Liver (tissue), 9 donors: ENCODE results near the gene MSH4. TPM values are rescaled to one million over a fixed set of nuclear protein-coding genes. Genes with fewer than 3 reads are reported as not detected.

Experiments used
- DNase-seq: peaks from one replicate; pipeline ENCODE4 v3.0.0-alpha.2; 2017; ENCODE audit warnings: low spot score
- H3K27ac ChIP-seq, 2 donors: one replicate each; pipeline ENCODE4 v1.7.0; 2013; ENCODE audit warnings: inconsistent platforms in 2 of 2, low read length in 2 of 2, control low read depth in 1 of 2, low read depth in 1 of 2, mild to moderate bottlenecking in 1 of 2
- H3K27me3 ChIP-seq, 4 donors: one replicate each; pipeline versions ENCODE4 v1.6.1 to v1.7.0; 2013; ENCODE audit warnings: low read length in 3 of 4, inconsistent platforms in 1 of 4, mild to moderate bottlenecking in 1 of 4, moderate library complexity in 1 of 4; ENCODE audit not compliant: control insufficient read depth in 4 of 4, insufficient read depth in 4 of 4
- H3K36me3 ChIP-seq, 4 donors: one replicate each; pipeline versions ENCODE4 v1.6.1 to v1.7.0; 2013; ENCODE audit warnings: low read length in 3 of 4, mild to moderate bottlenecking in 3 of 4, low read depth in 1 of 4, moderate library complexity in 1 of 4; ENCODE audit not compliant: control insufficient read depth in 4 of 4, insufficient read depth in 3 of 4
- H3K4me1 ChIP-seq, 4 donors: one replicate each; pipeline versions ENCODE4 v1.6.1 to v1.7.0; 2013; ENCODE audit warnings: low read length in 3 of 4, mild to moderate bottlenecking in 3 of 4, moderate library complexity in 1 of 4; ENCODE audit not compliant: control insufficient read depth in 4 of 4, insufficient read depth in 4 of 4
- H3K4me3 ChIP-seq, 3 donors: one replicate each; pipeline versions ENCODE4 v1.6.1 to v1.7.0; 2013; ENCODE audit warnings: low read length in 3 of 3, control low read depth in 1 of 3, low read depth in 1 of 3, mild to moderate bottlenecking in 1 of 3
- H3K9ac ChIP-seq, 2 donors: one replicate each; pipeline ENCODE4 v1.7.0; 2013; ENCODE audit warnings: low read length in 2 of 2, mild to moderate bottlenecking in 2 of 2, moderate library complexity in 2 of 2, control low read depth in 1 of 2, low read depth in 1 of 2
- H3K9me3 ChIP-seq, 4 donors: one replicate each; pipeline versions ENCODE4 v1.6.1 to v1.7.0; 2013; ENCODE audit warnings: low read length in 3 of 4; ENCODE audit not compliant: control insufficient read depth in 4 of 4
- EGR1 ChIP-seq, 2 donors: IDR thresholded peaks; 2 replicates each; pipeline ENCODE4 v1.6.1; 2016 to 2018; ENCODE audit warnings: antibody characterized with exemption in 2 of 2, low read depth in 2 of 2
- FOXA1 ChIP-seq: IDR thresholded peaks from 2 replicates; pipeline ENCODE4 v1.6.1; 2016; ENCODE audit warnings: antibody characterized with exemption
- FOXA2 ChIP-seq: IDR thresholded peaks from 2 replicates; pipeline ENCODE4 v1.6.1; 2016; ENCODE audit warnings: antibody characterized with exemption
- GABPA ChIP-seq, 2 donors: IDR thresholded peaks in 1 of 2; conservative IDR thresholded peaks in 1 of 2; 2 replicates each; pipeline ENCODE4 v1.6.1; 2016; ENCODE audit warnings: antibody characterized with exemption in 2 of 2, mild to moderate bottlenecking in 1 of 2, moderate library complexity in 1 of 2
- HNF4G ChIP-seq: IDR thresholded peaks from 2 replicates; pipeline ENCODE4 v1.6.1; 2016; ENCODE audit warnings: antibody characterized with exemption
- JUND ChIP-seq, 2 donors: IDR thresholded peaks; 2 replicates each; pipeline ENCODE4 v1.6.1; 2016; ENCODE audit warnings: antibody characterized with exemption in 2 of 2
- MAX ChIP-seq: IDR thresholded peaks from 2 replicates; pipeline ENCODE4 v1.6.1; 2016; ENCODE audit warnings: antibody characterized with exemption
- NR2F2 ChIP-seq: IDR thresholded peaks from 2 replicates; pipeline ENCODE4 v1.6.1; 2016; ENCODE audit warnings: antibody characterized with exemption
- RAD21 ChIP-seq, 2 donors: IDR thresholded peaks; 2 replicates each; pipeline ENCODE4 v1.6.1; 2016; ENCODE audit warnings: antibody characterized with exemption in 2 of 2, mild to moderate bottlenecking in 2 of 2
- SP1 ChIP-seq: IDR thresholded peaks from 2 replicates; pipeline ENCODE4 v1.6.1; 2018; ENCODE audit warnings: antibody characterized with exemption, mild to moderate bottlenecking
- TAF1 ChIP-seq: conservative IDR thresholded peaks from 2 replicates; pipeline ENCODE4 v1.6.1; 2016; ENCODE audit warnings: antibody characterized with exemption, mild to moderate bottlenecking
- YY1 ChIP-seq: IDR thresholded peaks from 2 replicates; pipeline ENCODE4 v1.6.1; 2016; ENCODE audit warnings: antibody characterized with exemption, mild to moderate bottlenecking
- WGBS: extraction: QIAGEN DNeasy Blood & Tissue Kit; methylation state at CpG from one replicate; pipeline ENCODE4 v1.1.7; 2013; 5-methylcytosine and 5-hydroxymethylcytosine counted together
- polyA plus RNA-seq, 2 donors: library from polyadenylated mRNA; stranded (reverse) in 1 of 2; unstranded in 1 of 2; fragments of 200-250 nt in 1 of 2; fragments of >200 nt in 1 of 2; fragmentation: Nextera tagmentation in 1 of 2; extraction: Ambion mirVana in 1 of 2; gene quantifications; one replicate each; pipeline versions ENCODE4 v1.2.1 to v1.2.3, GENCODE V29; 2013 to 2015
- total RNA-seq, 2 donors: library from RNA; depleted of rRNA; stranded (reverse); fragments of >200 nt; gene quantifications; one replicate each; pipeline ENCODE4 v1.2.3, GENCODE V29; 2014
- TF ChIP-seq, protein P1 (sequence below): IDR thresholded peaks from 2 replicates; pipeline ENCODE4 v1.6.1; 2016; ENCODE audit warnings: antibody characterized with exemption
- TF ChIP-seq, protein P2 (sequence below): fragments of 150-350 bp; IDR thresholded peaks from 2 replicates; pipeline ENCODE4 v1.5.1; 2017; ENCODE audit warnings: improper control_type of control experiment, low read depth, low read length; ENCODE audit not compliant: missing input control
- donor health status: healthy.
- donor health status: healthy.
- donor health status: healthy.
- donor health status: healthy.
- donor health status: healthy.

The MSH4 gene
- total and polyA plus RNA-seq, 4 donors = 0.08 to 0.14 TPM; not detected in 2

DNA sequence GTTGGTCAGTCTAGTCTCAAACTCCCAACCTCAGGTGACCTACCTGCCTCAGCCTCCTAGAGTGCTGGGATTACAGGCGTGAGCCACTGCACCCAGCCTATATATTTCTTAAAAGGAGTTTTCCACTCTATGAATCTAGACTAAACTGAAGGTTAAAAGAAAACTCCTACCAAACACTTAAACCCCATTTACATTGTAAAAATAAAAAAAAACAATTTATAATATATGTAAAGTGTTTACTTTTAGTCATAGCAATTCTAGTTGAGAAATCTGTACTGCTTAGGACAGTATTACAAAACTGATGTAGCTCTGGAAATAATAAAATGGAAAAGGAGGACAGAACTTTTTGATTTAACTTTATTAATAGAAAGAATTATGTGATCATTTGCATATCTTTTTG, 126.0 kb downstream of the MSH4 start:
- TF ChIP-seq, protein P1, sequence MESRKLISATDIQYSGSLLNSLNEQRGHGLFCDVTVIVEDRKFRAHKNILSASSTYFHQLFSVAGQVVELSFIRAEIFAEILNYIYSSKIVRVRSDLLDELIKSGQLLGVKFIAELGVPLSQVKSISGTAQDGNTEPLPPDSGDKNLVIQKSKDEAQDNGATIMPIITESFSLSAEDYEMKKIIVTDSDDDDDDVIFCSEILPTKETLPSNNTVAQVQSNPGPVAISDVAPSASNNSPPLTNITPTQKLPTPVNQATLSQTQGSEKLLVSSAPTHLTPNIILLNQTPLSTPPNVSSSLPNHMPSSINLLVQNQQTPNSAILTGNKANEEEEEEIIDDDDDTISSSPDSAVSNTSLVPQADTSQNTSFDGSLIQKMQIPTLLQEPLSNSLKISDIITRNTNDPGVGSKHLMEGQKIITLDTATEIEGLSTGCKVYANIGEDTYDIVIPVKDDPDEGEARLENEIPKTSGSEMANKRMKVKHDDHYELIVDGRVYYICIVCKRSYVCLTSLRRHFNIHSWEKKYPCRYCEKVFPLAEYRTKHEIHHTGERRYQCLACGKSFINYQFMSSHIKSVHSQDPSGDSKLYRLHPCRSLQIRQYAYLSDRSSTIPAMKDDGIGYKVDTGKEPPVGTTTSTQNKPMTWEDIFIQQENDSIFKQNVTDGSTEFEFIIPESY = no peak
- TF ChIP-seq SP1 = no peak
- TF ChIP-seq FOXA2 = no peak
- TF ChIP-seq JUND (IDR thresholded peaks at IDR 0.05) = no peak
- TF ChIP-seq HNF4G = no peak
- TF ChIP-seq, protein P2, sequence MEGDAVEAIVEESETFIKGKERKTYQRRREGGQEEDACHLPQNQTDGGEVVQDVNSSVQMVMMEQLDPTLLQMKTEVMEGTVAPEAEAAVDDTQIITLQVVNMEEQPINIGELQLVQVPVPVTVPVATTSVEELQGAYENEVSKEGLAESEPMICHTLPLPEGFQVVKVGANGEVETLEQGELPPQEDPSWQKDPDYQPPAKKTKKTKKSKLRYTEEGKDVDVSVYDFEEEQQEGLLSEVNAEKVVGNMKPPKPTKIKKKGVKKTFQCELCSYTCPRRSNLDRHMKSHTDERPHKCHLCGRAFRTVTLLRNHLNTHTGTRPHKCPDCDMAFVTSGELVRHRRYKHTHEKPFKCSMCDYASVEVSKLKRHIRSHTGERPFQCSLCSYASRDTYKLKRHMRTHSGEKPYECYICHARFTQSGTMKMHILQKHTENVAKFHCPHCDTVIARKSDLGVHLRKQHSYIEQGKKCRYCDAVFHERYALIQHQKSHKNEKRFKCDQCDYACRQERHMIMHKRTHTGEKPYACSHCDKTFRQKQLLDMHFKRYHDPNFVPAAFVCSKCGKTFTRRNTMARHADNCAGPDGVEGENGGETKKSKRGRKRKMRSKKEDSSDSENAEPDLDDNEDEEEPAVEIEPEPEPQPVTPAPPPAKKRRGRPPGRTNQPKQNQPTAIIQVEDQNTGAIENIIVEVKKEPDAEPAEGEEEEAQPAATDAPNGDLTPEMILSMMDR = no peak
- no peak for TF ChIP-seq EGR1 (IDR thresholded peaks at IDR 0.05; ENCODE audit: low read depth in 2 of 2)
- no peak for TF ChIP-seq RAD21 (IDR thresholded peaks at IDR 0.05)
- no peak for TF ChIP-seq TAF1
- TF ChIP-seq FOXA1 = no peak
- no peak for TF ChIP-seq YY1
- no peak for TF ChIP-seq GABPA (IDR thresholded peaks at IDR 0.05 in 1 of 2, conservative IDR thresholded peaks at IDR 0.05 in 1 of 2)
- TF ChIP-seq MAX = no peak
- H3K9ac ChIP-seq = no peak overlapping the region
- no peak overlapping the region for H3K27ac ChIP-seq
- H3K4me1 ChIP-seq = no peaks in the 10 kb centered on the region
- H3K9me3 ChIP-seq = no peaks in the 10 kb centered on the region
- no peak overlapping the region for H3K4me3 ChIP-seq
- peaks cover 0 to 2% (median 0%) of the 10 kb centered on the region in 4 donors for H3K36me3 ChIP-seq
- no peak for DNase-seq
- 81% methylated on average over 1 of the region's 1 CpG for WGBS
- H3K27me3 ChIP-seq = no peaks in the 10 kb centered on the region

GRCh38 chr1:75932304-75932703, 135.6 kb downstream of the MSH4 start, which contains the start of gene ASB17:
Gene ASB17, minus strand, starts transcription at chr1:75932404. Its CDS starts 113 bp downstream, at chr1:75932291.
- H3K36me3 ChIP-seq = no peaks in the 10 kb centered on the region
- DNase-seq = no peak
- no peak within 1 kb of the TSS for H3K4me3 ChIP-seq
- H3K27ac ChIP-seq = no peak within 1 kb of the TSS
- H3K4me1 ChIP-seq = no peaks in the 10 kb centered on the region
- peaks cover 0 to 4% (median 0%) of the 10 kb centered on the region in 4 donors for H3K27me3 ChIP-seq
- no peaks in the 10 kb centered on the region for H3K9me3 ChIP-seq
- no peak for TF ChIP-seq NR2F2
- TF ChIP-seq, protein P2 = no peak
- 78% methylated on average over 1 of the region's 1 CpG for WGBS
- H3K9ac ChIP-seq = no peak within 1 kb of the TSS
